Astrocyte of the spinal cord (primary cell): ENCODE data around the gene FAM83E.
"Not testable (repeated sequence)": the region's sequence is repeated elsewhere in the genome, so short reads cannot be mapped to it uniquely, and the experiment has no call there.

Experiments used
- DNase-seq: peaks from one replicate; pipeline ENCODE4 v3.0.0; 2011; ENCODE audit warnings: low read depth, low spot score
- H3K4me3 ChIP-seq: 2 replicates; pipeline ENCODE4 v1.5.1; 2011; ENCODE audit warnings: low read depth, mild to moderate bottlenecking, low read length, moderate library complexity
- CTCF ChIP-seq: IDR thresholded peaks from 2 replicates; pipeline ENCODE4 v1.5.1; 2012; ENCODE audit warnings: low read depth, mild to moderate bottlenecking, low read length, inconsistent platforms
- in situ Hi-C: cut with HindIII; loops from 2 replicates; pipeline ENCODE4 v1.10.0; 2017; ENCODE audit warnings: low sequenced_read_pairs

The FAM83E gene

DNA sequence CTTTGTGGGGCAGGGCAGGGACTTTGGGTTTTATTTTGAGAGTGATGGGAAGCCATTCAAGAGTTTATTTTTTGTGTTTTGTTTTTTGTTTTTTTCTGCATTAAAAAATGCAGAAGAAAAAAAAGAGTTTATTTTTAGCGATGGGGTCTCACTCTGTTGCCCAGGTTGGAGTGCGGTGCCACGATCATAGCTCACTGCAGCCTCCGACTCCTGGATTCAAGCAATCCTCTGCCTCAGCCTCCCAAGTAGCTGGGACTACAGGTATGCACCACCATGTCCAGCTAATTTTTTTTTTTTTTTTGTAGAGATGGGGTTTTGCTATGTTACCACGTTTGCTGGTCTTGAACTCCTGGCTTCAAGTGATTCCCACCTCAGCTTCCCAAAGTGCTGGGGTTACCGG lies 43.6 kb upstream of the FAM83E start:
- TF ChIP-seq CTCF: no peak
- DNase-seq: no peak
- in situ Hi-C loops: no loop called here

DNA sequence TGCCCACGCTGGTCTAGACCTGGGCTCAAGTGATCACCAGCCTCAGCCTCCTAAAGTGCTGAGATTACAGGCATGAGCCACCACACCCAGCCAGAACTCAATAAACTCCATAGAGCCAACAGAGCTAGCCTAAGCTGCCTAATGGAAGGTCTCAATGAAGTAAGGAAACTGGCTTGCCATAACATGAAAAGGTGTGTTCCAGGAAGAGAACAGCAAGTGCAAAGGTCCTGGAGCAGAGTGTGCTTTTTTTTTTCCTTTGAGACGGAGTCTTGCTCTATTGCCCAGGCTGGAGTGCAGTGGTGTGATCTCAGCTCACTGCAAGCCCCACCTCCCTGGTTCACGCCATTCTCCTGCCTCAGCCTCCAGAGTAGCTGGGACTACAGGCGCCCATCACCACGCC lies 43.0 kb upstream of the FAM83E start:
- not testable (repeated sequence) for DNase-seq

More for the DNA sequence above, 43.6 kb upstream of the FAM83E start:
- no peak overlapping the region for H3K4me3 ChIP-seq

DNA sequence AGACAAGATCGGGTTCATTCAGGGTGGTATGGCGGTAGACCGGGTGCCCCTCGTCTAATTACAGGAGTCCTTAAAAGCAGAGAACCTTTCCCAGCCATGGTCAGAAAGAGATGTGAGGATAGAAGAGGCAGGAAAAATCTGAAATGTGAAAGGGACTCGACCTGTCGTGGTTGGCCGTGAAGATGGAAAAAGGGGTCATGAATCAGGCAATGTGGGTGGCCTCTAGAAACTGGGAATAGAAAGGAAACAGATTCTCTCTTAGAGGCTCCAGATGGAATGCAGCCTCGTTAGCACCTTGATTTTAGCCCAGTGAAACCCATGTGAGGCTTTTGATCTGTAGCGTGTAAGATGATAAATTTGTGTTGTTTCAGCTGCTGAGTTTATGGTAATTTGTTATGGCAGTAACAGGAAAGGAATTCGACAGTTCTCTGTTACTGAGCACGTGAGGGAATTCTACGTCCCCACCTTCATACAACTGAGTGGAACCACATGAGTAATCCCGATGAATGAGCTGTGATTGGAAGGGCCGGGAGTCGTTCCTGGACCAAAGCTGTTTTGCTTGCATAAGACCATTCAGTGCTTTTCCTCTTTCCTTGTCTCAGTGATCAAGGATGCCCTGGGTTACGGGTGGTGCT lies 42.1 kb upstream of the FAM83E start:
- TF ChIP-seq CTCF: no peak
- in situ Hi-C loops: no loop called here
- peak; percentile 76 for DNase-seq
- H3K4me3 ChIP-seq: no peak overlapping the region

More for the DNA sequence above, 43.0 kb upstream of the FAM83E start:
- in situ Hi-C loops, H3K4me3 ChIP-seq: not testable (repeated sequence)

DNA sequence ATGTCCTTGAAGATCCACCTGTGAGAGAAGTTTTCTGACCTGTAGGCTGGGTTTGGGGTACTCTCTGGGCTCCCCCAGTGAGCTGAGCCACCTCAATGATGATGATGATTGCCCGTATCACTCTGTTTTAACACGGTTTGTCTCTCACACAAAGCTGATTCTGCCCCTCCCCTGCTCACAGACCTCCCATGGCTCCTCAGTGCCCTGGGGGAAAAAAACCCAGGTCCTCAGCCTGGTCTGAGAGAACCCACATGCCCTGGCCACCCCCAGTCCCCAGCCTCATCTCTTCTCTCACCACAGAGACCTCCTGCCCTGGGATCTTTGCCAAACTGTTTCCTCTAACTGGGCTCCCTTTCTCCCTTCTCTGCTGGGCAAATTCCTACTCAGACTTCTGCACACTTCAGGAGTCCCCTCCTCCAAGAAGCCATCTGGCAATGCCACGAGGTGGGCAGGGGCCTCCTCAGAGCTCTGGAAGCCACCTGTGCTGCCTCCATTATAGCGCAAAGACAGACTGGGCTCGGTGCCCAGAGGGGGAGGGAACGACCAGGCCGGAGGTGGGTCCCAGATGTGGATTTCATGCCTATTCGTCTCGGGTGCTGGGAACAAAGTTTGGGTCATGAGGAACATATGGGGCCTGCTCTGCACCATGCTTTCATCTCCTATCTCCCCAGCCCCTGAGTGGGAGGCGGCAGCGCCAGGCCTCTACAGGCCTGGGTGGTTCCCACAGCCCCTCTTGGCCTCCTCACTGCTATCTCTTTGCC lies 39.6 kb upstream of the FAM83E start:
- no peak overlapping the region for H3K4me3 ChIP-seq
- peak; percentile 7 for DNase-seq
- in situ Hi-C loops: no loop called here
- no peak for TF ChIP-seq CTCF

GRCh38 chr19:48651683-48652048 lies 36.8 kb upstream of the FAM83E start:
- DNase-seq: no peak
- no peak for TF ChIP-seq CTCF
- H3K4me3 ChIP-seq: no peak overlapping the region
- in situ Hi-C loops: no loop called here

- DNase-seq: no peak
- no peak for TF ChIP-seq CTCF
- no peak overlapping the region for H3K4me3 ChIP-seq
- in situ Hi-C loops: no loop called here
Observed at GRCh38 chr19:48650974-48651682, 36.3 kb upstream of the FAM83E start.

DNA sequence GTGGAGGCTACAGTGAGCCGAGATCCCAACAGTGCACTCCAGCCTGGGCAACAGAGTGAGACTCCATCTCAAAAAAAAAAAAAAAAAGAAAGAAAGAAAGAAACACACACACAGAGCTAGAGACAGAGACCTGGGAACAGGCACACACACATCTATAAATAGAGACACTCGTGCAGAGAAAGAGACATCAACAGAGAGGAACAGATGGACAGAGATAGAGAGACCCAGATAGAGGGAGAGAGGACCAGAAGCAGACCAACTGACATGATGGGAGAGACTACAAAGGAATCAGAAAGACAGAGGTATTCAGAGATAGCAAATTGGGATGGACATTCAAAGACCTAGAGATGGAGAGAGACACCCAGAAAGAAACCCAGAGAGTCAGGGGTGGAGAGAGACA lies 33.3 kb upstream of the FAM83E start:
- H3K4me3 ChIP-seq: no peak overlapping the region
- in situ Hi-C loops: no loop called here
- no peak for TF ChIP-seq CTCF

More for the DNA sequence above, 33.3 kb upstream of the FAM83E start:
- DNase-seq: no peak
